NB4 (cell line): Measurements from ENCODE around the gene EDIL3.
A peak's percentile ranks its signal among the peaks of the same experiment; 100 is the strongest.

ENCODE experiments used
- DNase-seq: peaks from one replicate; pipeline ENCODE4 v3.0.0; 2010; ENCODE audit warnings: low read depth
- H3K4me3 ChIP-seq: one replicate; pipeline ENCODE4 v1.5.1; 2011; ENCODE audit warnings: mild to moderate bottlenecking, low read depth, low read length, moderate library complexity
- MYC ChIP-seq: IDR thresholded peaks from 2 replicates; pipeline ENCODE4 v1.6.1; 2011; ENCODE audit warnings: low read depth, low read length
- POLR2A ChIP-seq: IDR thresholded peaks from 2 replicates; pipeline ENCODE4 v1.6.1; 2011; ENCODE audit warnings: mild to moderate bottlenecking; ENCODE audit not compliant: insufficient read length; ENCODE audit errors: extremely low read depth
- TF ChIP-seq, protein P1 (sequence below): IDR thresholded peaks from one replicate; pipeline ENCODE4 v1.5.1; 2012; ENCODE audit warnings: low read depth, low read length
- TF ChIP-seq, protein P2 (sequence below): IDR thresholded peaks from 2 replicates; pipeline ENCODE4 v1.6.1; 2011; ENCODE audit warnings: low read depth, low read length

EDIL3 gene

GRCh38 chr5:84384604-84385575 lies at the start of gene EDIL3:
EDIL3 (minus strand) TSS chr5:84384880; CDS start chr5:84384374, 506 bp downstream.
- TF ChIP-seq MYC (no peak), POLR2A (no peak)
- TF ChIP-seq, protein P1, sequence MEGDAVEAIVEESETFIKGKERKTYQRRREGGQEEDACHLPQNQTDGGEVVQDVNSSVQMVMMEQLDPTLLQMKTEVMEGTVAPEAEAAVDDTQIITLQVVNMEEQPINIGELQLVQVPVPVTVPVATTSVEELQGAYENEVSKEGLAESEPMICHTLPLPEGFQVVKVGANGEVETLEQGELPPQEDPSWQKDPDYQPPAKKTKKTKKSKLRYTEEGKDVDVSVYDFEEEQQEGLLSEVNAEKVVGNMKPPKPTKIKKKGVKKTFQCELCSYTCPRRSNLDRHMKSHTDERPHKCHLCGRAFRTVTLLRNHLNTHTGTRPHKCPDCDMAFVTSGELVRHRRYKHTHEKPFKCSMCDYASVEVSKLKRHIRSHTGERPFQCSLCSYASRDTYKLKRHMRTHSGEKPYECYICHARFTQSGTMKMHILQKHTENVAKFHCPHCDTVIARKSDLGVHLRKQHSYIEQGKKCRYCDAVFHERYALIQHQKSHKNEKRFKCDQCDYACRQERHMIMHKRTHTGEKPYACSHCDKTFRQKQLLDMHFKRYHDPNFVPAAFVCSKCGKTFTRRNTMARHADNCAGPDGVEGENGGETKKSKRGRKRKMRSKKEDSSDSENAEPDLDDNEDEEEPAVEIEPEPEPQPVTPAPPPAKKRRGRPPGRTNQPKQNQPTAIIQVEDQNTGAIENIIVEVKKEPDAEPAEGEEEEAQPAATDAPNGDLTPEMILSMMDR: no peak
- TF ChIP-seq, protein P2, sequence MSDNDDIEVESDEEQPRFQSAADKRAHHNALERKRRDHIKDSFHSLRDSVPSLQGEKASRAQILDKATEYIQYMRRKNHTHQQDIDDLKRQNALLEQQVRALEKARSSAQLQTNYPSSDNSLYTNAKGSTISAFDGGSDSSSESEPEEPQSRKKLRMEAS: no peak
- DNase-seq: peak; percentile 55
- peak within 1 kb of the TSS; percentile 38 for H3K4me3 ChIP-seq

- no peak for TF ChIP-seq MYC
- TF ChIP-seq, protein P2: no peak
- TF ChIP-seq, protein P1: no peak
- no peak for TF ChIP-seq POLR2A
- no peak overlapping the region for H3K4me3 ChIP-seq
- DNase-seq: no peak
Observed at GRCh38 chr5:84433461-84433860, 48.8 kb upstream of the EDIL3 start.

DNA sequence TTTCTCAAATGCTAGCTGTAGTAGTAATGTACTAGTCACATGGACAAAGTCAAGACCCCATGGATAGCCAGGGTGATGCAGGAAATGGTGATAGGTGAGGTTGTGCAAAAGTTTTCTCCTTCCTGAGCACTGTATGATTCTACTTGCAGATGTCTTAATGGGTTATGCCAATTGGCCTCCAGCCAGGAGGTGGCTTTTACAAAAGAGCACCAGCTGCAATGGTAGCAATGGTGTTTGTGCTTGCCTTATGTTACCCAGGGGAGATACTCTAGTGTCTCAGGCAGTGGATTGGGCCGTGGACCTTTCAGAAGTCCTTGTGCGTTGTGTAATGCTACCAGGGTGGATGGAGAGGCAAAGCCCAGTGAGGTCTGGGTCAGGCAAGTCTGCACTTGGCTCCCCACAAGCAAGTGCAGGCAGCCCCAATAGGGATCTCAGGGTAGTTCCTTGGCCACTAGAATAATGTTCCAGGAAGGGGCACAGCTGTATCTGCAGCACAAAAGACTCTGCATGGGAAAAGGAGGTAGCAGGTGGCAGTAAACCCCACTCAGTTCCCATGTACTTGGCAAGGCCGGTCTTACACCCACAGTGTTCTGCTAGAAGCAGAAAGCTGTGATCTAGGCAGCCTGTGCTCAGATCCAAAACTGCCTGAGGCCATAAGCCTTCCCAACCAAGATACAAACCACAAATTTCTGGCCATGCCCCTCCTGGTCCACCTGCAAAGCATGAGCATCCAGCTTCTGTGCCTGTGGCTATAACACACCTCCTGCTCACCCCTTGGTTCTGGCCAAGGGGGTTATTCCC lies 46.4 kb upstream of the EDIL3 start:
- no peak overlapping the region for H3K4me3 ChIP-seq
- TF ChIP-seq POLR2A: no peak
- TF ChIP-seq, protein P1: no peak
- DNase-seq: no peak

DNA sequence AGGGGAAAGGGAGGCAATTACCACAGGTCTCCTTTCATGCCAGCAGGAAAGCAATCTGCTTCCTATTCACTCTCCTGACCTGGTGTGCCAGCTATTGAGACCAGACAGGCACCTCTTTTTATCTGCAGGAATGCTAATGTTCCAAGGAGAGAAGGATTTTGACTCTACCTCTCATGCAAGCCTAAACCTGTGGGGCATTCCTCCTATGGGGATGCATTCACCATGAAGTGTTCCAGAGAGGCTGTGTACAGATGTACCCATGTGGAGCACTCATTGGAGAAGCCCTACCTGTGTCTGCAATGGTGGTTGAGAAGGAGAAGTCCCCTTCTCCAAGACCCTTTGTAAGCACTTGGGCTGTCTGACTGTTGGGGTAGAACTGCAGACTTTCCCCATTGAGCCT lies 45.4 kb upstream of the EDIL3 start:
- no peak overlapping the region for H3K4me3 ChIP-seq
- no peak for DNase-seq
- TF ChIP-seq MYC (no peak), POLR2A (no peak)
- TF ChIP-seq, protein P2: no peak
- TF ChIP-seq, protein P1: no peak

DNA sequence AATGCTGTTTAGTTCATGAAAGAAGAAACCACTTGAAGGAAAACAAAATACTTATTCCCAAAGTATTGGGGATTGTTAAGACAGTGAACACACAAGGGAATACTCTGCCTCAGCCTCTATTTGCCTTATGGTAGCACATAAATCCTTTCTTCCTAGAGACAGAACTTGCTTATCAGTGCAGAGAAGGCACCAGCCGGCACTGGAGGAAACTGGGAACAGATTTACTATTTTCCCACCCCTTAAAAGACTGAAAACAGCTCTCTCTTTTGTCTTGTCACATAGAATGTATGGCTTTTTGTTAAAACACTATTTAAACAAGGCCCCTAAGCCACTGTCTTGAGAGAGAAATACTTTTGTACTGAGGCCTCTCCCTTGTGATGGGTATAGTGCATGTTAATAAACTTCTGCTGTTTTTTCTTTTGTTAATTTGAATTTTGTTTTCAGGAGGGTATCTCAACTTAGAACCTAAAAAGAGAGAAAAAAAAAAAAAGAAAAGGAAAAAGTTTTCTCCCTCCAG lies 40.7 kb upstream of the EDIL3 start:
- TF ChIP-seq POLR2A (no peak), MYC (no peak)
- TF ChIP-seq, protein P2: no peak
- TF ChIP-seq, protein P1: no peak
- DNase-seq: no peak
- no peak overlapping the region for H3K4me3 ChIP-seq
